Parathyroid adenoma (tissue), 2 donors: Measurements from ENCODE around the gene SLC16A2.

Source experiments
- H2AFZ ChIP-seq: fragments of 300-600 bp; sonication (generic); one replicate; pipeline ENCODE4 v1.7.0; 2017; ENCODE audit warnings: antibody characterized with exemption, mild to moderate bottlenecking
- H3K27ac ChIP-seq: fragments of 300-600 bp; sonication (generic); one replicate; pipeline ENCODE4 v1.7.0; 2017
- H3K27me3 ChIP-seq: fragments of 300-600 bp; sonication (generic); one replicate; pipeline ENCODE4 v1.7.0; 2017; ENCODE audit warnings: low read length; ENCODE audit not compliant: control insufficient read depth, insufficient read depth
- H3K36me3 ChIP-seq: fragments of 300-600 bp; sonication (generic); one replicate; pipeline ENCODE4 v1.7.0; 2017; ENCODE audit warnings: low read length; ENCODE audit not compliant: control insufficient read depth, insufficient read depth
- H3K4me1 ChIP-seq: fragments of 300-600 bp; sonication (generic); one replicate; pipeline ENCODE4 v1.7.0; 2017; ENCODE audit warnings: control low read depth
- H3K4me2 ChIP-seq: fragments of 300-600 bp; sonication (generic); one replicate; pipeline ENCODE4 v1.7.0; 2017; ENCODE audit warnings: low read length
- H3K4me3 ChIP-seq: fragments of 300-600 bp; sonication (generic); one replicate; pipeline ENCODE4 v1.7.0; 2017; ENCODE audit warnings: low read depth, low read length
- H3K79me2 ChIP-seq: fragments of 300-600 bp; sonication (generic); one replicate; pipeline ENCODE4 v1.7.0; 2017; ENCODE audit warnings: control low read depth
- H3K9ac ChIP-seq: fragments of 300-600 bp; sonication (generic); one replicate; pipeline ENCODE4 v1.7.0; 2017; ENCODE audit warnings: mild to moderate bottlenecking
- H3K9me3 ChIP-seq: fragments of 300-600 bp; sonication (generic); one replicate; pipeline ENCODE4 v1.7.0; 2017; ENCODE audit warnings: low read length; ENCODE audit not compliant: control insufficient read depth
- CTCF ChIP-seq: fragments of 300-600 bp; sonication (generic); IDR thresholded peaks from one replicate; pipeline ENCODE4 v1.7.0; 2017; ENCODE audit warnings: antibody characterized with exemption, mild to moderate bottlenecking
- donor health status: primary hyperparathyroidism.

Gene SLC16A2

DNA sequence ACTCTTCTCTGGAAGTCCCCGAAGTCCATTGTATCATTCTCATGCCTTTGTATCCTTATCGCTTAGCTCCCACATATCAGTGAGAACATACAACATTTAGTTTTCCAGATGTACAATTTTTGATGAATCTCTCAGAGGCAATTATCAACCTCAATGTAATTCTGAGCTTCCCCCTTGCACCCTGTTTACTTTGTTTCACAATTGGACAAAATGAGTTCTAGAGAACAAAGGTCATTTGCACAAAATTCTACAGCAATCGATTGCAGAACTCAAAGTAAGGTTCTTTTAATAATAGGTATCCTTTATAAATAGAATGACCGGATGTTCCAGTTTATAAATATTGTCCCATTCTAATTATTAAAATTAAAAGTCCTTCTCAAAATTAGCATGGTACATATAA, 79.3 kb downstream of the SLC16A2 start:
- no peak for TF ChIP-seq CTCF
- Histone ChIP-seq H3K27ac (no peak overlapping the region), H3K4me1 (no peaks in the 10 kb centered on the region), H3K4me3 (no peak overlapping the region), H3K36me3 (no peaks in the 10 kb centered on the region), H3K9me3 (no peaks in the 10 kb centered on the region), H3K27me3 (no peaks in the 10 kb centered on the region), H3K4me2 (no peak overlapping the region), H3K9ac (no peak overlapping the region), H2AFZ (no peak overlapping the region), H3K79me2 (no peaks in the 10 kb centered on the region)

DNA sequence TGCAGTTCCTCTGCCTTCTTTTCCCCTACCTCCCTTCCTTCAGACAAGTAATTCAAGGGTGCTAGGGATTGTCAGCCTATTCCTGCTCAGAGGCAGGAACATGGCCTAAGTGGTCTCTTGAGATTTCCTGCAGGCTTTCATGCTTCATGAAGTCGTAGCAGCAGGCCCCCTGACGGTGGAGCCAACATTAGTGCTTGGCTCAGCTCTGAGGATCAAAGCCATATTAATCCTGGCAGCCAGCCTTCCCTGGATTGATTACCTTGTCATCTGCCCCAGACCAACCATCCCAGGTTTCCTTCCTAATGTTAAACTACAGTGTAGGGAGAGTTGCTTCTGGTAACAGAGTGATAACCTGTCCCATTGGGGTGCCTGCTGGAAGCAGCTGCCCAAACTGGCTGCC, 84.1 kb downstream of the SLC16A2 start:
- TF ChIP-seq CTCF = no peak
- no peak overlapping the region for H3K9ac ChIP-seq
- no peak overlapping the region for H3K4me2 ChIP-seq
- no peak overlapping the region for H3K4me3 ChIP-seq
- H3K9me3 ChIP-seq = no peaks in the 10 kb centered on the region
- H3K27ac ChIP-seq = no peak overlapping the region
- H3K27me3 ChIP-seq = no peaks in the 10 kb centered on the region
- H2AFZ ChIP-seq = no peak overlapping the region
- no peaks in the 10 kb centered on the region for H3K79me2 ChIP-seq
- no peaks in the 10 kb centered on the region for H3K36me3 ChIP-seq
- peaks cover 3% of the 10 kb centered on the region for H3K4me1 ChIP-seq

DNA sequence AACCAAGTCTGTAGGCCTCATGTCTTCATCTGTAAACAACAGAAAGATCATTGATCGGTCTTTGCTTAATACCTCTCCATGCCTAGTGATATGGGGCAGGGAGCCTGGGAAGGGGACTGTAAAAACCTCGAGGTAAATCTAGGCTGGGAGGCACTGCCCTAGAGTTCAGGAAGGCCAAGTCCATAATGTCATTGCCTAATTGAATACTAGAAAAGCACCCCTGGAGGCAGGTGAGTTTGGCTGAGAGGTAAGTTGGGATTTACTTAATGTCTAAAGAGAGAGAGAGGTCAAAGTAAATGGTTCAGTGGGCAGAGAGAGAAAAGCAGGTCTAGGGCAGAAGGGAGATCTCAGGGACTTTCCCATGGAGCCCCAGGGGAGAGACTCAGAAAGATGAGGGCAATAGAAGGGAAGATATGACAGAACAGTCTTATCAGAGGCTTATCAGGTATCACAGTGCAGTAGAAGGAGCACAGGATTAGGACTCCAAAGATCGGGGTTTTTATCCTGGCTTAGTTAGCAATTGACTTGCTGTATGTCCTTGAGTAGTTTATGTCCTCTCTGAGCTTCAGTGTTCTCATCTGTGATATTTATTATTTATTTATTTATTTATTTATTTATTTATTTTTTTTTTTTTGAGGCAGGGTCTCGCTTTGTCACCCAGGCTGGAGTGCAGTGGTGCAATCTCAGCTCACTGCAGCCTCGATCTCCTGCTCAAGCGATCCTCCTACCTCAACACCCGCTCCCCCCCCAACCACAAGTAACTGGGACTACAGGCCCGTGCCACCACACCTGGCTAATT, 85.2 kb downstream of the SLC16A2 start:
- H3K9ac ChIP-seq = no peak overlapping the region
- TF ChIP-seq CTCF = no peak

GRCh38 chrX:74507191-74507590, 85.9 kb downstream of the SLC16A2 start:
- Histone ChIP-seq H3K36me3 (no peaks in the 10 kb centered on the region), H3K27me3 (no peaks in the 10 kb centered on the region), H3K4me3 (no peak overlapping the region), H2AFZ (no peak overlapping the region), H3K4me2 (no peak overlapping the region), H3K9ac (no peak overlapping the region), H3K79me2 (no peaks in the 10 kb centered on the region), H3K27ac (no peak overlapping the region), H3K4me1 (peaks cover 5% of the 10 kb centered on the region), H3K9me3 (no peaks in the 10 kb centered on the region)
- no peak for TF ChIP-seq CTCF

More for the DNA sequence above, 85.2 kb downstream of the SLC16A2 start:
- H3K4me1 ChIP-seq = peaks cover 3% of the 10 kb centered on the region
- no peaks in the 10 kb centered on the region for H3K27me3 ChIP-seq
- no peak overlapping the region for H3K4me2 ChIP-seq
- no peak overlapping the region for H2AFZ ChIP-seq
- H3K79me2 ChIP-seq = no peaks in the 10 kb centered on the region
- H3K36me3 ChIP-seq = no peaks in the 10 kb centered on the region
- no peak overlapping the region for H3K27ac ChIP-seq
- H3K9me3 ChIP-seq = no peaks in the 10 kb centered on the region
- no peak overlapping the region for H3K4me3 ChIP-seq

DNA sequence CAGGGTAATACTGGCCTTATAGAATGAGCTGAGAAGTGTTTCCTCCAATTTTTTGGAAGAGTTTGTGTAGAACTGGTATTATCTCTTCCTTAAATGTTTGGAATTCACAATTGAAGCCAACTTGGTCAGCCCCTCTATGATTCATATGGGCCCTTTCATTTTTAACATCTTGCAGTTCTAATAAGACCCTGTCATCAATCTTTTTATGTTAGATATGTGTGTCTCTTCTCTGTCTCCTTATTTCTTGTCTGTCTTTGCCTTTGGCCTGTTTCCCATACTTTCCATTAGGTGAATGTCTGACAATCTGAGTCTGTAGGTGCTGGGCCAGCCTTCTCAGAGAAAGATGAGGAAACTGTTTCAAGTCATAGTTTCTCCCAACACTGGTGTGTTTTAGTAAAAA, 88.7 kb downstream of the SLC16A2 start:
- no peak for TF ChIP-seq CTCF
- no peak overlapping the region for H3K9ac ChIP-seq
- H3K9me3 ChIP-seq = no peaks in the 10 kb centered on the region
- H3K4me1 ChIP-seq = peaks cover 7% of the 10 kb centered on the region
- no peak overlapping the region for H2AFZ ChIP-seq
- no peak overlapping the region for H3K27ac ChIP-seq
- no peaks in the 10 kb centered on the region for H3K27me3 ChIP-seq
- H3K4me3 ChIP-seq = no peak overlapping the region
- H3K36me3 ChIP-seq = no peaks in the 10 kb centered on the region
- no peaks in the 10 kb centered on the region for H3K79me2 ChIP-seq
- H3K4me2 ChIP-seq = no peak overlapping the region
